ENCODE data around the gene RHBDF1. TPM values are rescaled to one million over a fixed set of nuclear protein-coding genes. Genes with fewer than 3 reads are reported as not detected.

RHBDF1 gene
- total RNA-seq, 3 donors from 2014 or later (not counting 1 experiment from before 2014, with no cell fraction given): 0.26 to 1.1 (median 0.78) TPM

DNA sequence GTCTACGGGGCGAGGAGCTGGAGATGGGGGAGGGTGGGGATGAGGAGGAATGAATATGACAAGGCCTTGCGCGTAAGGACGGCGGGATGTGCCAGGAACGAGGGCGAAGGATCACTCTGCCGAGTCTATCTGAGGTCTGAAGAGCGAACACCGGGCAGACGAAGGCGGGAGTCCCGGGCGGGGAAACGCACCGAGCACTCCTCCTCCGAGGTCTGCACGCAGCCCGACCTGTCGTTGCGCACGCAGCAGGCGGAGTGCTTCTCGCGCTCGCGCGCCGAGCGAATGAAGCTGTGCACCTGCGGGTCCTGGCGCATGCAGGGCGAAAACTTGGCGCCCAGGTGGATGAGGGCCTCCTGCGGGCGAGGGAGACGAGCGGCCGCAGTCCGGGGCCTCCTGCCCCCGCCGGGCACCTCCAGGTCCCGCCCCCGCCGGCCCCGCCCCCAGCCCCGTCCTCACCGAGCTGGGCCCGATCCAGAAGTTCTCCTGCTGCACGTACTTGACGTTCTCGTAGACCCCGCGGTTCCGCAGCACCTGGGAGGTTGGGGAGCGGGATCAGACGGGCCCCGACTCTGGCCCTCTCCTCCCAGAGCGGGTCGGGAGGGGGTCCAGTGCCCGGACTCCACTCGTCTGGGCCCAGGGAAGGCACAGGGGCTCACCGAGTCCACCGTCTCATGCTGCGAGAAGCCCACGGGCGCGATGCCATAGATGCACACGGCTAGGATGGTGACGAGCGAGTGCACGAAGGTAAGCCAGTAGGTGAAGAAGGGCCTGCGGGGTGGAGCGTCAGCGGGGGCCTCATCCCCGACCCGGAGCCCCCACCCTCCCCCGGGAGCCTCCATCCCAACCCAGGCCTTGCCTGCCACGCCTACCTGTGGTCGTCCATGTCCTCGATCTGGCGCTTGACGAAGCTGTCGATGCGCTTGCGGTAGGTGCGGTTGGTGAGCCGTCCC, 11.2 kb downstream of the RHBDF1 start:
- ATAC-seq (no peak), DNase-seq (no peak)
- no peaks in the 10 kb centered on the region for H3K9me3 Mint-ChIP-seq

DNA sequence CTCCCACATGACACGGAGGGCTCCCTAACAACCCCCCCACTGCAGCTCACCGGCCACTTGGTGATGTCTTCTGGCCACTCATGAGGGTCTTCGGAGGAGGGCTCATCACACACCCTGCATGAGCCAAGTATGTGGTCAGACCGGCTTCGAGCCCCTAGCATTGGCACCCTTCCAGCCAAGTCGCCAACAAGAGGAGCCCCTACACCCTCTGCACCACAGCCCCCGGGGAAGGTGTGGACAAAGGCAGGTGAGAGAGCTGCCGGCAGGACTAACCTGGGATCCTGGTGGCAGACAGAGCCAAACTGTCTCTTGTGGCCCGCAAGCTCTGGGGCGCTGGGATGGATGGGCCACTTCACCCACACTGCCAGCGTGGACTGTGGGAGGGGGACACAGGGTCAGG, 12.3 kb downstream of the RHBDF1 start:
- no peaks in the 10 kb centered on the region for H3K4me1 Mint-ChIP-seq
- Histone ChIP-seq H3K27me3 (ENCODE audit: control insufficient read depth, insufficient read depth, low read length) (no peaks in the 10 kb centered on the region), H3K4me3 (ENCODE audit: low read length) (no peak overlapping the region), H3K27ac (ENCODE audit: low read length) (no peak overlapping the region), H3K4me1 (ENCODE audit: control insufficient read depth, insufficient read depth, low read length) (no peaks in the 10 kb centered on the region), H3K36me3 (ENCODE audit: control insufficient read depth, insufficient read depth, low read length) (peaks cover 9% of the 10 kb centered on the region), H3K9me3 (ENCODE audit: control insufficient read depth, insufficient read depth, low read length) (no peaks in the 10 kb centered on the region)
- no peak overlapping the region for H3K4me3 Mint-ChIP-seq
- no peak for ATAC-seq
- no peaks in the 10 kb centered on the region for H3K9me3 Mint-ChIP-seq
- H3K36me3 Mint-ChIP-seq: no peaks in the 10 kb centered on the region
- DNase-seq: no peak
- H3K27ac Mint-ChIP-seq: no peak overlapping the region
- TF ChIP-seq, protein P1, sequence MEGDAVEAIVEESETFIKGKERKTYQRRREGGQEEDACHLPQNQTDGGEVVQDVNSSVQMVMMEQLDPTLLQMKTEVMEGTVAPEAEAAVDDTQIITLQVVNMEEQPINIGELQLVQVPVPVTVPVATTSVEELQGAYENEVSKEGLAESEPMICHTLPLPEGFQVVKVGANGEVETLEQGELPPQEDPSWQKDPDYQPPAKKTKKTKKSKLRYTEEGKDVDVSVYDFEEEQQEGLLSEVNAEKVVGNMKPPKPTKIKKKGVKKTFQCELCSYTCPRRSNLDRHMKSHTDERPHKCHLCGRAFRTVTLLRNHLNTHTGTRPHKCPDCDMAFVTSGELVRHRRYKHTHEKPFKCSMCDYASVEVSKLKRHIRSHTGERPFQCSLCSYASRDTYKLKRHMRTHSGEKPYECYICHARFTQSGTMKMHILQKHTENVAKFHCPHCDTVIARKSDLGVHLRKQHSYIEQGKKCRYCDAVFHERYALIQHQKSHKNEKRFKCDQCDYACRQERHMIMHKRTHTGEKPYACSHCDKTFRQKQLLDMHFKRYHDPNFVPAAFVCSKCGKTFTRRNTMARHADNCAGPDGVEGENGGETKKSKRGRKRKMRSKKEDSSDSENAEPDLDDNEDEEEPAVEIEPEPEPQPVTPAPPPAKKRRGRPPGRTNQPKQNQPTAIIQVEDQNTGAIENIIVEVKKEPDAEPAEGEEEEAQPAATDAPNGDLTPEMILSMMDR (IDR thresholded peaks at IDR 0.05): no peak
- 84% methylated on average over 11 of the region's 11 CpGs for WGBS (ENCODE audit: insufficient coverage)
- intact Hi-C loops (cut with micrococcal nuclease): no loop called here
- no peaks in the 10 kb centered on the region for H3K27me3 Mint-ChIP-seq (ENCODE audit: low read depth in 2 of 2)

More for the DNA sequence above, 11.2 kb downstream of the RHBDF1 start:
- peaks cover 5% of the 10 kb centered on the region for H3K36me3 ChIP-seq (ENCODE audit: control insufficient read depth, insufficient read depth, low read length)
- H3K4me1 ChIP-seq (ENCODE audit: control insufficient read depth, insufficient read depth, low read length): peaks cover 4% of the 10 kb centered on the region
- H3K27me3 ChIP-seq (ENCODE audit: control insufficient read depth, insufficient read depth, low read length): no peaks in the 10 kb centered on the region
- TF ChIP-seq, protein P1 (IDR thresholded peaks at IDR 0.05): no peak
- Mint-ChIP-seq H3K36me3 (no peaks in the 10 kb centered on the region), H3K4me3 (no peak overlapping the region), H3K27me3 (ENCODE audit: low read depth in 2 of 2) (no peaks in the 10 kb centered on the region), H3K27ac (no peak overlapping the region), H3K4me1 (peaks cover 0 to 6% of the 10 kb centered on the region in 2 donors)
- H3K9me3 ChIP-seq (ENCODE audit: control insufficient read depth, insufficient read depth, low read length): no peaks in the 10 kb centered on the region
- intact Hi-C loops (cut with micrococcal nuclease): no loop called here
- H3K4me3 ChIP-seq (ENCODE audit: low read length): no peak overlapping the region
- 92% methylated on average over 89 of the region's 89 CpGs for WGBS (ENCODE audit: insufficient coverage)
- H3K27ac ChIP-seq (ENCODE audit: low read length): no peak overlapping the region

DNA sequence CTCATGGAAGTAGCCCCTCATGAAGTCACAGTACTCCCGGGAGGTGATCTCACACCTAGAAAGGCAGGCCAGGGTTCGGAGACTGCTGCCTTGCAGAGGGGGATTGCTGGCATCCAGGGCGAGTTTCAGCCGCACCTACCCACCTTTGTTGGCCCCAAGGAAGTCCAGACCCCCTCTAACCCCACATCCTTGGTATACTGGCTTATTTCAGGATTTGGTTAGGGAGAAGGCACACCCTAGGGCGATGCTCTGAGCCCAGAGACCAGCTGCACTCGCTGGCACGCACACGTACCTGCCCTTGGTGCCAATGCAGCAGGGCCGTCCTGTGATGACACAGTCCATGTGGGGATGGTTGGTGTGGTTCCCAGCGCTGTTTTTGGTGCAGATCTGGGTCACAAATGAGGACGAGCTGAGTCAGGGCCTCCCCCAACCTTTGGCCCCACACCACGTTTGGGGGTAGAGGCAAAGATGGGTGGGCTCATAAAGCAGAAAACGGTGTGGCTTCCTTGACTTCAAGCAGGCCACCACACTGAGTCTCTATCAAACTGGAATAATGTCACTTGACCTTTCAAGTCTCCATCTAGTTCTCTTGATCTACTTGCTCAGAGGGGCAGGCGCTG, 12.9 kb downstream of the RHBDF1 start:
- no peaks in the 10 kb centered on the region for H3K4me1 ChIP-seq (ENCODE audit: control insufficient read depth, insufficient read depth, low read length)
- Mint-ChIP-seq H3K4me3 (no peak overlapping the region), H3K36me3 (no peaks in the 10 kb centered on the region), H3K27me3 (ENCODE audit: low read depth in 2 of 2) (no peaks in the 10 kb centered on the region), H3K9me3 (no peaks in the 10 kb centered on the region), H3K27ac (no peak overlapping the region), H3K4me1 (no peaks in the 10 kb centered on the region)
- H3K36me3 ChIP-seq (ENCODE audit: control insufficient read depth, insufficient read depth, low read length): peaks cover 9% of the 10 kb centered on the region
- ATAC-seq: no peak
- intact Hi-C loops (cut with micrococcal nuclease): no loop called here
- no peak overlapping the region for H3K4me3 ChIP-seq (ENCODE audit: low read length)
- DNase-seq: no peak
- H3K27me3 ChIP-seq (ENCODE audit: control insufficient read depth, insufficient read depth, low read length): no peaks in the 10 kb centered on the region
- TF ChIP-seq, protein P1 (IDR thresholded peaks at IDR 0.05): no peak
- H3K27ac ChIP-seq (ENCODE audit: low read length): no peak overlapping the region
- 88% methylated on average over 14 of the region's 14 CpGs for WGBS (ENCODE audit: insufficient coverage)
- no peaks in the 10 kb centered on the region for H3K9me3 ChIP-seq (ENCODE audit: control insufficient read depth, insufficient read depth, low read length)
